Measurements from ENCODE around the gene TMEM220. TPM values are rescaled to one million over a fixed set of nuclear protein-coding genes. Genes with fewer than 3 reads are reported as not detected.
"Not testable (repeated sequence)": the region's sequence is repeated elsewhere in the genome, so short reads cannot be mapped to it uniquely, and the experiment has no call there.

The TMEM220 gene
- total RNA-seq, 1 experiment from 2014 or later = 0.12 TPM

- no peak for DNase-seq (ENCODE audit: low spot score)
These were observed 1.4 kb downstream of the TMEM220 start for GRCh38 chr17:10728331-10728892.

DNA sequence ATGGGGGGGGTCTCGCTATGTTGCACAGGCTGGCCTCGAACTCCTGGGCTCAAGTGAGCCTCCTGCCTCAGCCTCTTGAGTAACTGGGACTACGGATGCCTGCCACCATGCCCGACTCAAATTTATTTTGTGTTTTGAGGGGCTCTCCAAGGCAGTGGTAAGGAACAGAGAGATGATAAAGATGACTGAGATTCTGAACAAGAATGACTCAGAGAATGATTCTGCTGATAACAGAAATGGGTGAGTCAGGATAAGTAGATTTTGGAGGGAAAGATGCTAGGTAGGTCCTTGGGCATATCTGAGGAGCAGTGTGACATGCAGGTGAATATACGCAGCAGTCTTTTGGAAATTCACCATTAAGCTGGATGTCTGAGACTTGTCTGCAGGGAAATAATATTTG is 2.6 kb downstream of the TMEM220 start:
- DNase-seq (ENCODE audit: low spot score) = peak; percentile 62

- DNase-seq (ENCODE audit: low spot score) = no peak
These were observed 3.6 kb downstream of the TMEM220 start for GRCh38 chr17:10726196-10726595.

- DNase-seq (ENCODE audit: low spot score) = no peak
These were observed 4.6 kb downstream of the TMEM220 start for GRCh38 chr17:10725262-10725661.

- no peak for DNase-seq (ENCODE audit: low spot score)
These were observed 5.2 kb downstream of the TMEM220 start for GRCh38 chr17:10724546-10725195.

- no peak for DNase-seq (ENCODE audit: low spot score)
These were observed 11.3 kb downstream of the TMEM220 start for GRCh38 chr17:10718547-10718946.

DNA sequence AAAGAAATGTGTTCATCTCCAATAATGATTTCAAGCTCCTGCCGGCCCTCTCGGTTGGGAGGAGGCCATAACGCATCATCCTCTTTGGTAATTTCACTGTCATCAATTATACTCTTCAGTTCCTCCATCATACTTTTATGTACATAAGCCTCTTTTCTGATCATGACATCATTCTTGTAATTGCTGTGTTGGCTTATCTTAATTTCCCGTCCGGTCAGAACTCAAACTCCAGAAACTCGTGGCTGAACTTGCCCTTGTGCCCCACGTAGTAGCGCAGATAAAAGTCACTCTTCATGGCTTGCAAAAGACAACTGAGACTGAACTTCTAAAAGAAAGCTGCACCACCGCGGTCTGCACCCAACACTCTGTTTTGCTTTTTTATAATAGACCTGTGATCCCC is 13.6 kb downstream of the TMEM220 start:
- no peak for DNase-seq (ENCODE audit: low spot score)

- no peak for DNase-seq (ENCODE audit: low spot score)
These were observed 16.5 kb downstream of the TMEM220 start for GRCh38 chr17:10713318-10713717.

- no peak for DNase-seq (ENCODE audit: low spot score)
These were observed 24.1 kb downstream of the TMEM220 start for GRCh38 chr17:10705727-10706126.

GRCh38 chr17:10702574-10702973 is 27.2 kb downstream of the TMEM220 start:
- DNase-seq (ENCODE audit: low spot score) = no peak

- DNase-seq (ENCODE audit: low spot score) = no peak
These were observed 30.0 kb downstream of the TMEM220 start for GRCh38 chr17:10699856-10700255.

GRCh38 chr17:10698096-10698818 is 31.6 kb downstream of the TMEM220 start:
- peak; percentile 11 for DNase-seq (ENCODE audit: low spot score)

DNA sequence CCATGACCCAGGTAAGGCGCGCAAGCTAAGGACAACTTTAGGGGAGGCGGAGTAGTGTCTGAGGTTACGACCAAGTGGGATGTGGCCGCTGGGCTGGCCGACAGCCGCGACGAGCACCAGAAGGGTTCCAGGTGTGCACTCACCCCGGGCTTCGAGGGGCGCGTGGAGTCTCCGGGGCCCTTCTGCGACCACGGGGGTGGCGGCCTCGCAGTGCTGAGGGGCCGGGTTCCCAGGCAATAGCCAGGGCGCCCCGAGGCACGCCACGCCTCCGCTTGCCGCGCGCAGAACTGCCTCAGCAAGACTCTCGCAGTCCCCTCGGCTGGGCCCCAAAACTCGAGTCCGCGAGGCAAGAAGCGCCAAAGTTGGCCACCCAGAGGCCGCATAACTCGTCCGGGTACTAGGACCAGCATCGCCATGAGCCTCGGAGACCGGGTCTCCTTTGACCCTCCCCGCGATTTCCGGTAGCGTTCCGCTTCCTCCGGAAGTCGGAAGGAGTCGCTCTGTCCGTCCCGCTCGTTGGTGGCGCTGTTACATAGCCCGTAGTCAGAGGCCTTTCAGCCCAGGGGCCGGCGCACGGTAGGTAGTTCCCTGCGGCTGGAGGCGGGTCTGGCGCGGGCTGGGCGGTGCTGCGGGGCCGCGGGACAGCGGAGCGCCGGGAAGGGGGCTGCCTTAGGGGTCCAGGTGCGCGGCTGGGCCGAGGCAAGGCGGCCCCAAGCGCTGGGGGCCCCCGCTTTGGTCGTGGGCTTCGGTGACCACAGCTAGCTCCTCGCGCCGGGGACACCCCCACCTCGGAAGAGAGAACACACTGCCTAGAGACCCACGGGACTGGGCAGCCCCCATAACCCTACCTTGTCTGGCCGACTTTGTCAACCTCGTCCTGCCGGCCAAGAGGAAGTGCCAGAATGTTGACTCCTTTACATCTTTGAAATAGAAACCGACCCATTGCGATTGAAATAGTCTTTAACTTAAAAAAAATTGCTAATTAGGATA is 32.4 kb downstream of the TMEM220 start, which contains the start of the genes ADPRM and SCO1:
ADPRM (plus strand) TSS at position 503 of the 990 bp plus-strand sequence. CDS start 7,333 bp downstream, outside the sequence.
SCO1 (minus strand) TSS at position 442 of the 990 bp plus-strand sequence; CDS start at position 416, 26 bp downstream.
- DNase-seq (ENCODE audit: low spot score) = peak; percentile 92

DNA sequence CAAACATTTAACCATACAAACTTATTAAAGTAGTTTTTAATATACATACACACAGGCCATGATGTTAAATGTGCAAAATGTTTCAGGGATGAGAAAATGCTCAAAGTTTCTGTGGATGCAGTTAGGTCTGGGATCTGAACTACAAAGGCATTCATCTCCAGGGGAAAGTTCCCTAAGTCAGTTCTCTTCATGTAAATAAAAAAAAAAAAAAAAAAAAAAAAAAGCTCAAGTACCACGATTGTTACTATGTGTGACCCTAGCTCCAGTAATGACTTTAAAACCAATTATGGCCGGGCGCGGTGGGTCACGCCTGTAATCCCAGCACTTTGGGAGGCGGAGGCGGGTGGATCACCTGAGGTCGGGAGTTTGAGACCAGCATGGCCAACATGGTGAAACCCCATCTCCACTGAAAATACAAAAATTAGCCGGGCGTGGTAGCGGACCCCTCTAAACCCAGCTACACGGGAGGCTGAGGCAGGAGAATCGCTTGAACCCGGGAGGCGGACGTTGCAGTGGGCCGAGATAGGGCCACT is 33.9 kb downstream of the TMEM220 start:
- not testable (repeated sequence) for DNase-seq (ENCODE audit: low spot score)

DNA sequence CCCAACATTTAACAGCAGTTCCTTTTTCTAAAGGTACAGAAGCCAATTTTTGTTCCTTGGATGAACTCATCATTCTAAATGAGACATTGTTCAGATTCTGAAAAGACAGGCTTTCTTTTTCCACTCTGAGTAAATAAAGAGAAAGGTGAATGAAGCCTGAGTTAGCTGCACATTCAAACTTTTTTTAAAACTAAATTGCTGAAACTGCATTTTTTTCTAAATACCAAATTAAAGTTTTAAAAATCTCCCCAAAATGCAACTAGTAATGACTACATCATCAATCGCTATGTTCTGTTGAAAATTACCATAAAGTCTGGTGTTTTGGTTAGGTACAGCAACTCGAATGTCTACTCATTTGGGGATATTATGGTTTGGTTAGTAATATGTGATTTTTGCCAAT is 42.3 kb downstream of the TMEM220 start:
- no peak for DNase-seq (ENCODE audit: low spot score)

DNA sequence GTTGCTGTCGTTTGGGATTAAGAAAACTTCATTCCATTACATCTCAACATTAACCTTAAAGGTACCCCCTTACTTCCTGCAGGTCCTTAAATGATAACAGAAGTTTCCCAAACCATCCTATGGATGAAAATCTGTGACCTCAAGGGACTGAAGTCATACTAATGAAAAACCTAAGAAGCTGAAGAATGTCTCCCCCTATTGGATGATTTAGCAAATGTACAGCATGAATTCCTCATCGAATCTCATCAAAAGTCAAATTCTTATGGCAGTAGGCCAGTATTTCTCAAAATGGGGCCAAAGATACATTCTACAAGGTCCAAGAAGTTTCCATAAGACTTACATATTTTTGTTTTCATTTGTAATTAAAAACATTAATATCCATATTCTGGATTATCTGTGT is 46.0 kb downstream of the TMEM220 start:
- DNase-seq (ENCODE audit: low spot score) = peak; percentile 59

DNA sequence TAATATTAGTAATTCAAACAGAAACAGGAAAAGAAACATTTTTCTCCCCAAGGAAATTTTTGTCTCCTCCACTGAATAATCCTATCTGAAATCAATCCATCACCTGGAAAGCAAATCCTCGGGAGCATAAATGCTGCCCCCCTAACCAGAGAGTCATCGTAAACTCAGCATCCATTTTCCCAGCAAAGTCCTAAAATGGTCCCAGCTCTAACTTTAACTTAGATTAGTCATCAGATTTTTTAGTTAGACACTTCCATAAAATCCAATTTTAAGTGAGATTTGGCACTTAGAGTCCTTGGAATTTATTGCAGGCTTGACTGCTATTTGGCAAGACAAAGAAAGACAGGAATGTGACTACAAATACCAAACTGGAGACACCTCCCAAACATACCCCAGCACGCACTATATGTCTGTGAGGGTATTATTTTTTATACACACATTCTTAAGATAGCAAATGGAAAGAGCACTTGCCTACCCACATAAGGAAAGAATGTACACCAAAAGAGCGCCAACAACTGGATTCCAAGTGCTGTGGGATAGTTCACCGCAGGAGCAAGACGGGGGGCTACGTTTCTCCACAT is 47.9 kb downstream of the TMEM220 start:
- peak; percentile 86 for DNase-seq (ENCODE audit: low spot score)

- no peak for DNase-seq (ENCODE audit: low spot score)
These were observed 55.1 kb downstream of the TMEM220 start for GRCh38 chr17:10674704-10675103.

DNA sequence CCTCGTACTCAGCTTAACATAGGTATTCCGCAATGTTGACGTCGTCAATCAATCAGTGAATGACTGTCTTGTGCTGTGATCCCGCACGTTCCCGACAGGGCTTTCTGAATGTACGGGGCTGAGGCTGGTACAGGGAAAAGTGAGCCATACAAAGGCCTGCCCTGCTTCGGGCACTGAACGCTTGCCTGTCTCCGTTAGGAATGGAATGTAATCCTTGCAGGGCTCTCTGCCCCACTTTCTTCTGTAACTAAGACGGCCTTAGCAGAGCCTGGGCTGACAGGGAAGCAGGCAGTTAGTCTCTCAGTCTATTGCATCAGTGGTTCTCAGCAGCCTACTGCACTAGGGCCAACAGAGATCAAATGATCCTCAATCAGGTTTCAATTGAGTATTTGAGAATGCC is 56.5 kb downstream of the TMEM220 start:
- no peak for DNase-seq (ENCODE audit: low spot score)

DNA sequence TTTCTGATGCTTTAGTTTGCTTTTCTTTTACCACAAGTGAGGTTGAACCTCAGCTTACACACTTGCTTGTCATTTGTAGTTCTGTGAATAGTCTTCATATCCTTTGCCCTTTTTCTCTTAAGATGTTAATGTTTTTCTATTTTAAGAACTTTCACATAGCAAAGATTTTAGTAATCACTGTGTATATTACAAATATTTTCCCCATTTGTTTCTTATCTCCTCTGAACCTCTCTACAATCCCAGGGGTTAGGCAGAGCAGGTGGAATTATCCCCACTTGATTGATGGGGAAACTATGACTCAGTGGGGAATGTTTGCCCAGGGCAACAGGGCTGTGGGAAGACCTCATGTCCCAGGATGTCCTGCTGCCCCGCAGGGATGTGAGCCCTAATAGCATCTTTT is 61.0 kb downstream of the TMEM220 start:
- peak; percentile 92 for DNase-seq (ENCODE audit: low spot score)

GRCh38 chr17:10666906-10667305 is 62.9 kb downstream of the TMEM220 start:
- no peak for DNase-seq (ENCODE audit: low spot score)

Measured in A172 (cell line).